NCI-H2196 treated with DMSO at 0.1 percent for 48 hours (cell line): ENCODE data around the gene HEPHL1.
"Not testable (repeated sequence)": the region's sequence is repeated elsewhere in the genome, so short reads cannot be mapped to it uniquely, and the experiment has no call there.

Source experiments
- DNase-seq: peaks from one replicate; lab custom pipeline; 2025; ENCODE audit not compliant: unreplicated experiment; lab: John Stamatoyannopoulos, UW

The HEPHL1 gene

GRCh38 chr11:94145916-94146315, 124.8 kb downstream of the HEPHL1 start:
- DNase-seq = no peak

GRCh38 chr11:94147433-94147845, 126.3 kb downstream of the HEPHL1 start:
- no peak for DNase-seq

- DNase-seq = no peak
Observed at GRCh38 chr11:94148189-94148588, 127.0 kb downstream of the HEPHL1 start.

GRCh38 chr11:94149431-94150017, 128.4 kb downstream of the HEPHL1 start:
- no peak for DNase-seq

GRCh38 chr11:94150056-94150455, 128.9 kb downstream of the HEPHL1 start:
- DNase-seq = no peak

- no peak for DNase-seq
Observed at GRCh38 chr11:94150704-94151685, 129.8 kb downstream of the HEPHL1 start.

GRCh38 chr11:94151903-94152677, 130.9 kb downstream of the HEPHL1 start:
- no peak for DNase-seq

- DNase-seq = no peak
Observed at GRCh38 chr11:94152678-94153065, 131.5 kb downstream of the HEPHL1 start.

- DNase-seq = no peak
Observed at GRCh38 chr11:94153320-94153719, 132.2 kb downstream of the HEPHL1 start.

GRCh38 chr11:94154095-94154856, 133.1 kb downstream of the HEPHL1 start:
- DNase-seq = no peak

GRCh38 chr11:94157339-94157738, 136.2 kb downstream of the HEPHL1 start:
- not testable (repeated sequence) for DNase-seq
